H9 (cell line): ENCODE measurements around the gene ZNF423. TPM values are rescaled to one million over a fixed set of nuclear protein-coding genes. Genes with fewer than 3 reads are reported as not detected.

ENCODE experiments used
- DNase-seq: peaks from one replicate; pipeline ENCODE4 v3.0.0-alpha.2; 2017
- H2AFZ ChIP-seq: one replicate; pipeline ENCODE4 v1.6.1; 2013; ENCODE audit warnings: mild to moderate bottlenecking, low read length, control low read depth, moderate library complexity
- H2AK5ac ChIP-seq: 2 replicates; pipeline ENCODE4 v1.6.1; 2013; ENCODE audit warnings: low read length, control low read depth, mixed read lengths; ENCODE audit not compliant: insufficient read length
- H2BK120ac ChIP-seq: one replicate; pipeline ENCODE4 v1.6.1; 2013; ENCODE audit warnings: low read depth, mild to moderate bottlenecking, low read length, control low read depth, inconsistent platforms; ENCODE audit not compliant: poor library complexity, severe bottlenecking
- H2BK12ac ChIP-seq: 2 replicates; pipeline ENCODE4 v1.6.1; 2013; ENCODE audit warnings: low read length, control low read depth, mixed read lengths, low read depth; ENCODE audit not compliant: insufficient read length
- H2BK15ac ChIP-seq: 2 replicates; pipeline ENCODE4 v1.6.1; 2013; ENCODE audit warnings: low read depth, low read length, control low read depth
- H2BK20ac ChIP-seq: one replicate; pipeline ENCODE4 v1.6.1; 2013; ENCODE audit warnings: low read depth, mild to moderate bottlenecking, low read length, control low read depth, inconsistent platforms; ENCODE audit not compliant: poor library complexity, severe bottlenecking
- H2BK5ac ChIP-seq: 2 replicates; pipeline ENCODE4 v1.6.1; 2013; ENCODE audit warnings: low read length, control low read depth, mixed read lengths; ENCODE audit not compliant: insufficient read length
- H3K14ac ChIP-seq: 2 replicates; pipeline ENCODE4 v1.6.1; 2013; ENCODE audit warnings: low read length, control low read depth; ENCODE audit not compliant: insufficient read depth
- H3K18ac ChIP-seq: 2 replicates; pipeline ENCODE4 v1.6.1; 2013; ENCODE audit warnings: low read depth, mild to moderate bottlenecking, mixed read lengths, low read length, control low read depth; ENCODE audit not compliant: insufficient read length
- H3K23ac ChIP-seq: 2 replicates; pipeline ENCODE4 v1.6.1; 2013; ENCODE audit warnings: low read length, control low read depth, mixed read lengths, low read depth; ENCODE audit not compliant: insufficient read length
- H3K23me2 ChIP-seq: 2 replicates; pipeline ENCODE4 v1.6.1; 2013; ENCODE audit warnings: low read depth, mild to moderate bottlenecking, mixed read lengths, low read length, control low read depth; ENCODE audit not compliant: insufficient read length, poor library complexity, severe bottlenecking
- H3K27ac ChIP-seq: 2 replicates; pipeline ENCODE4 v1.5.1; 2013; ENCODE audit warnings: low read length, control low read depth, mixed read lengths, low read depth; ENCODE audit not compliant: insufficient read length
- H3K27me3 ChIP-seq: 2 replicates; pipeline ENCODE4 v1.6.1; 2013; ENCODE audit warnings: low read length, control low read depth, inconsistent platforms; ENCODE audit not compliant: insufficient read depth
- H3K4ac ChIP-seq: 2 replicates; pipeline ENCODE4 v1.6.1; 2013; ENCODE audit warnings: low read depth, mild to moderate bottlenecking, control low read depth, inconsistent platforms, low read length, moderate library complexity
- H3K4me1 ChIP-seq: 2 replicates; pipeline ENCODE4 v1.6.1; 2013; ENCODE audit warnings: low read length, control low read depth, inconsistent platforms; ENCODE audit not compliant: insufficient read depth
- H3K4me2 ChIP-seq: 2 replicates; pipeline ENCODE4 v1.6.1; 2013; ENCODE audit warnings: low read length, control low read depth, mixed read lengths; ENCODE audit not compliant: insufficient read length, insufficient read depth
- H3K56ac ChIP-seq: 2 replicates; pipeline ENCODE4 v1.6.1; 2013; ENCODE audit warnings: low read depth, mild to moderate bottlenecking, mixed read lengths, low read length, control low read depth; ENCODE audit not compliant: insufficient read length
- H3K79me1 ChIP-seq: 2 replicates; pipeline ENCODE4 v1.6.1; 2013; ENCODE audit warnings: low read depth, mild to moderate bottlenecking, moderate library complexity, low read length, control low read depth, inconsistent platforms; ENCODE audit not compliant: insufficient read depth, poor library complexity, severe bottlenecking
- H3K79me2 ChIP-seq: 2 replicates; pipeline ENCODE4 v1.6.1; 2013; ENCODE audit warnings: low read length, control low read depth, inconsistent platforms; ENCODE audit not compliant: insufficient read depth
- H3K9ac ChIP-seq: 2 replicates; pipeline ENCODE4 v1.6.1; 2013; ENCODE audit warnings: low read length, control low read depth, mixed read lengths; ENCODE audit not compliant: insufficient read length; ENCODE audit errors: extremely low read depth
- H3K9me3 ChIP-seq: one replicate; pipeline ENCODE4 v1.6.1; 2013; ENCODE audit warnings: low read depth, low read length, inconsistent platforms; ENCODE audit not compliant: control insufficient read depth
- H3T11ph ChIP-seq: one replicate; pipeline ENCODE4 v1.6.1; 2013; ENCODE audit warnings: mild to moderate bottlenecking, low read length, control low read depth, inconsistent platforms
- H4K20me1 ChIP-seq: one replicate; pipeline ENCODE4 v1.6.1; 2013; ENCODE audit not compliant: control insufficient read depth, insufficient read length, insufficient read depth
- H4K5ac ChIP-seq: 2 replicates; pipeline ENCODE4 v1.6.1; 2013; ENCODE audit warnings: low read depth, mild to moderate bottlenecking, mixed read lengths, low read length, control low read depth; ENCODE audit not compliant: insufficient read length
- H4K8ac ChIP-seq: replicated peaks from 2 replicates; pipeline ENCODE4 v1.6.1; 2013; ENCODE audit warnings: low read length, control low read depth, mixed read lengths, low read depth; ENCODE audit not compliant: insufficient read length
- H4K91ac ChIP-seq: 2 replicates; pipeline ENCODE4 v1.6.1; 2013; ENCODE audit warnings: low read depth, mild to moderate bottlenecking, moderate library complexity, mixed read lengths, low read length, control low read depth; ENCODE audit not compliant: insufficient read length
- H3K27ac Mint-ChIP-seq, 3 experiments: 2 replicates in 2 of 3; 3 replicates in 1 of 3; pipeline ENCODE4 v1.8.0; 2020 to 2021; ENCODE audit warnings: mixed read lengths in 3 of 3, mild to moderate bottlenecking in 1 of 3, moderate library complexity in 1 of 3
- H3K27me3 Mint-ChIP-seq: 2 replicates; pipeline ENCODE4 v1.8.0; 2021; ENCODE audit warnings: low read depth, mild to moderate bottlenecking, moderate library complexity, mixed read lengths
- H3K36me3 Mint-ChIP-seq, 3 experiments: 2 replicates in 2 of 3; 3 replicates in 1 of 3; pipeline ENCODE4 v1.8.0; 2020 to 2021; ENCODE audit warnings: low read depth in 3 of 3, mixed read lengths in 3 of 3; ENCODE audit not compliant: insufficient read depth in 1 of 3
- H3K4me1 Mint-ChIP-seq, 2 experiments: 2 replicates each; pipeline ENCODE4 v1.8.0; 2020; ENCODE audit warnings: mixed read lengths in 2 of 2
- H3K4me3 Mint-ChIP-seq, 2 experiments: 2 replicates in 1 of 2; 3 replicates in 1 of 2; pipeline ENCODE4 v1.8.0; 2020 to 2021; ENCODE audit warnings: mild to moderate bottlenecking in 2 of 2, mixed read lengths in 2 of 2, moderate library complexity in 1 of 2
- H3K9me3 Mint-ChIP-seq, 2 experiments: 2 replicates in 1 of 2; 3 replicates in 1 of 2; pipeline ENCODE4 v1.8.0; 2020; ENCODE audit warnings: mild to moderate bottlenecking in 2 of 2, mixed read lengths in 2 of 2, moderate library complexity in 1 of 2
- WGBS: extraction: QIAGEN DNeasy Blood & Tissue Kit; methylation state at CpG from one replicate; pipeline ENCODE4 v1.1.7; 2013; ENCODE audit warnings: missing lambda C conversion rate, low lambda C conversion rate, mixed read lengths; ENCODE audit not compliant: insufficient read length; ENCODE audit errors: extremely low coverage; 5-methylcytosine and 5-hydroxymethylcytosine counted together
- total RNA-seq: library from RNA; stranded (reverse); gene quantifications from 2 replicates; pipeline ENCODE4 v1.2.1, GENCODE V29; 2021
- TF ChIP-seq, protein P1 (sequence below): fragments of 200-600 bp; sonication (generic); conservative IDR thresholded peaks from 3 replicates; pipeline ENCODE4 v1.8.0; 2021; ENCODE audit warnings: antibody characterized with exemption, mild to moderate bottlenecking

Gene ZNF423
- total RNA-seq, 1 experiment from 2014 or later = 51.5 TPM

DNA sequence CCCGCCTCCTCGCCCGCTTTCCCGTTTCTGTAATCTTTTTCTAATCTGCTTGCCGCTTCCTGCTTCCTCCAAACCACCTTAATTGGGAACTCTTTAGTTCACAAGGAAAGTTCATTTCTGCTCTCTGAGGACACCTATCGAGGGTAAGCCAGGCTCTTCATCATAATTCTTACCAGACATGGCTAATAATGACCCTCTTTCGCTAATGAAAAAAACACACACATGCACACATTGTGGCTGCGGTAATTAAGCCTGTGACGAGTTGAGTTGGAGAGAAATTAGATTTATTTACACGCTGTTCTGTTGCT lies 100.6 kb downstream of the ZNF423 start:
- no peaks in the 10 kb centered on the region for H4K20me1 ChIP-seq
- TF ChIP-seq, protein P1, sequence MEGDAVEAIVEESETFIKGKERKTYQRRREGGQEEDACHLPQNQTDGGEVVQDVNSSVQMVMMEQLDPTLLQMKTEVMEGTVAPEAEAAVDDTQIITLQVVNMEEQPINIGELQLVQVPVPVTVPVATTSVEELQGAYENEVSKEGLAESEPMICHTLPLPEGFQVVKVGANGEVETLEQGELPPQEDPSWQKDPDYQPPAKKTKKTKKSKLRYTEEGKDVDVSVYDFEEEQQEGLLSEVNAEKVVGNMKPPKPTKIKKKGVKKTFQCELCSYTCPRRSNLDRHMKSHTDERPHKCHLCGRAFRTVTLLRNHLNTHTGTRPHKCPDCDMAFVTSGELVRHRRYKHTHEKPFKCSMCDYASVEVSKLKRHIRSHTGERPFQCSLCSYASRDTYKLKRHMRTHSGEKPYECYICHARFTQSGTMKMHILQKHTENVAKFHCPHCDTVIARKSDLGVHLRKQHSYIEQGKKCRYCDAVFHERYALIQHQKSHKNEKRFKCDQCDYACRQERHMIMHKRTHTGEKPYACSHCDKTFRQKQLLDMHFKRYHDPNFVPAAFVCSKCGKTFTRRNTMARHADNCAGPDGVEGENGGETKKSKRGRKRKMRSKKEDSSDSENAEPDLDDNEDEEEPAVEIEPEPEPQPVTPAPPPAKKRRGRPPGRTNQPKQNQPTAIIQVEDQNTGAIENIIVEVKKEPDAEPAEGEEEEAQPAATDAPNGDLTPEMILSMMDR = peak; percentile 56
- no peak overlapping the region for H3K18ac ChIP-seq
- H4K91ac ChIP-seq = no peak overlapping the region
- H3K4ac ChIP-seq = no peak overlapping the region
- H3K9ac ChIP-seq = peak overlapping the region; percentile 21
- H2AFZ ChIP-seq = no peak overlapping the region
- no peak overlapping the region for H2BK12ac ChIP-seq
- no CpG with 5 or more reads among the region's 10 CpGs for WGBS
- H3K4me1 Mint-ChIP-seq = peaks cover 59 to 71% of the 10 kb centered on the region in 2 experiments
- H3K9me3 ChIP-seq = no peaks in the 10 kb centered on the region
- peaks cover 19% of the 10 kb centered on the region; the same call in 1 of the 2 replicates for H3K4me1 ChIP-seq
- peak overlapping the region; percentile 46 to 65 for H3K4me3 Mint-ChIP-seq
- H3K27me3 ChIP-seq = no peaks in the 10 kb centered on the region
- no peak for DNase-seq
- H2BK120ac ChIP-seq = no peak overlapping the region
- no peak overlapping the region for H2BK20ac ChIP-seq
- no peak overlapping the region for H3K27ac ChIP-seq
- no peak overlapping the region for H2BK5ac ChIP-seq
- H4K8ac ChIP-seq = no peak overlapping the region
- no peak overlapping the region for H3T11ph ChIP-seq
- no peak overlapping the region for H2AK5ac ChIP-seq
- no peaks in the 10 kb centered on the region for H3K9me3 Mint-ChIP-seq
- no peak overlapping the region for H2BK15ac ChIP-seq
- peak overlapping the region; percentile 56 to 96 (median 84) for H3K27ac Mint-ChIP-seq
- H3K4me2 ChIP-seq = peak overlapping the region; percentile 49
- H3K79me2 ChIP-seq = peaks cover 3% of the 10 kb centered on the region; the same call in 1 of the 2 replicates
- 0 out of 2 replicates have a peak overlapping the region, but pooled peaks have one; percentile 89 for H3K14ac ChIP-seq
- no peaks in the 10 kb centered on the region for H3K79me1 ChIP-seq
- no peak overlapping the region for H4K5ac ChIP-seq
- H3K27me3 Mint-ChIP-seq = no peaks in the 10 kb centered on the region; the same call in 1 of the 2 replicates
- H3K23ac ChIP-seq = no peak overlapping the region
- H3K56ac ChIP-seq = no peak overlapping the region
- H3K23me2 ChIP-seq = peaks cover 3% of the 10 kb centered on the region
- H3K36me3 Mint-ChIP-seq = peaks cover 0 to 3% (median 0%) of the 10 kb centered on the region in 3 experiments; a peak in 1 of 7 replicates
